Mesothelial cell of epicardium (in vitro differentiated cells): ENCODE results near the gene PXDC1. TPM values are rescaled to one million over a fixed set of nuclear protein-coding genes. Genes with fewer than 3 reads are reported as not detected.

Source experiments
- DNase-seq, 2 experiments: peaks; one replicate each; pipeline ENCODE4 v3.0.0; 2021; ENCODE audit warnings: low spot score in 2 of 2; ENCODE audit not compliant: unreplicated experiment in 2 of 2
- H3K27ac Mint-ChIP-seq: 2 replicates; pipeline ENCODE4 v1.8.0; 2021; ENCODE audit warnings: mixed read lengths
- H3K27me3 Mint-ChIP-seq: 2 replicates; pipeline ENCODE4 v1.8.0; 2021; ENCODE audit warnings: low read depth, mixed read lengths
- H3K36me3 Mint-ChIP-seq: 2 replicates; pipeline ENCODE4 v1.8.0; 2021; ENCODE audit warnings: mixed read lengths
- H3K4me1 Mint-ChIP-seq: 2 replicates; pipeline ENCODE4 v1.8.0; 2021; ENCODE audit warnings: mixed read lengths
- H3K4me3 Mint-ChIP-seq: 2 replicates; pipeline ENCODE4 v1.8.0; 2021; ENCODE audit warnings: mild to moderate bottlenecking, moderate library complexity, mixed read lengths
- H3K9me3 Mint-ChIP-seq: 2 replicates; pipeline ENCODE4 v1.8.0; 2021; ENCODE audit warnings: mixed read lengths
- CTCF ChIP-seq: fragments of 200-600 bp; sonication (generic); IDR thresholded peaks from one replicate; pipeline ENCODE4 v1.5.0; 2021; ENCODE audit warnings: antibody characterized with exemption; ENCODE audit not compliant: unreplicated experiment
- total RNA-seq: library from RNA; stranded (reverse); gene quantifications from 3 replicates; pipeline ENCODE4 v1.2.1, GENCODE V29; 2021

The PXDC1 gene
- total RNA-seq, 1 donor from 2014 or later: 33.8 TPM

GRCh38 chr6:3714111-3714510, 37.4 kb downstream of the PXDC1 start:
- no peak for TF ChIP-seq CTCF
- Mint-ChIP-seq H3K9me3 (peaks cover 4% of the 10 kb centered on the region), H3K4me3 (no peak overlapping the region), H3K27me3 (no peaks in the 10 kb centered on the region), H3K27ac (no peak overlapping the region), H3K4me1 (peaks cover 28% of the 10 kb centered on the region), H3K36me3 (peaks cover 8% of the 10 kb centered on the region)
- DNase-seq: no peak

- Mint-ChIP-seq H3K9me3 (peaks cover 4% of the 10 kb centered on the region), H3K36me3 (peaks cover 8% of the 10 kb centered on the region), H3K27ac (peak overlapping the region; percentile 83)
Measured at GRCh38 chr6:3712827-3713665, 38.5 kb downstream of the PXDC1 start.

GRCh38 chr6:3711776-3712175, 39.7 kb downstream of the PXDC1 start:
- no peaks in the 10 kb centered on the region for H3K27me3 Mint-ChIP-seq
- DNase-seq: no peak
- H3K27ac Mint-ChIP-seq: peak overlapping the region; percentile 27
- no peak overlapping the region for H3K4me3 Mint-ChIP-seq
- H3K36me3 Mint-ChIP-seq: peaks cover 8% of the 10 kb centered on the region
- H3K4me1 Mint-ChIP-seq: peaks cover 18% of the 10 kb centered on the region
- H3K9me3 Mint-ChIP-seq: peaks cover 9% of the 10 kb centered on the region
- no peak for TF ChIP-seq CTCF

More at GRCh38 chr6:3712827-3713665, 38.5 kb downstream of the PXDC1 start:
- Mint-ChIP-seq H3K4me1 (peaks cover 18% of the 10 kb centered on the region), H3K4me3 (no peak overlapping the region), H3K27me3 (no peaks in the 10 kb centered on the region)
- no peak for TF ChIP-seq CTCF
- DNase-seq: no peak

- DNase-seq: no peak
- H3K4me3 Mint-ChIP-seq: no peak overlapping the region
- peaks cover 18% of the 10 kb centered on the region for H3K4me1 Mint-ChIP-seq
- H3K36me3 Mint-ChIP-seq: peaks cover 12% of the 10 kb centered on the region
- no peak overlapping the region for H3K27ac Mint-ChIP-seq
- peaks cover 21% of the 10 kb centered on the region for H3K9me3 Mint-ChIP-seq
- no peaks in the 10 kb centered on the region for H3K27me3 Mint-ChIP-seq
- no peak for TF ChIP-seq CTCF
Measured at GRCh38 chr6:3710403-3710802, 41.1 kb downstream of the PXDC1 start.

GRCh38 chr6:3708540-3708939, 43.0 kb downstream of the PXDC1 start:
- Mint-ChIP-seq H3K4me1 (peaks cover 14% of the 10 kb centered on the region), H3K4me3 (no peak overlapping the region), H3K36me3 (peaks cover 3% of the 10 kb centered on the region), H3K9me3 (peaks cover 27% of the 10 kb centered on the region), H3K27ac (no peak overlapping the region), H3K27me3 (no peaks in the 10 kb centered on the region)
- DNase-seq: no peak
- TF ChIP-seq CTCF: no peak
